ENCODE measurements around the gene FUT8. TPM values are rescaled to one million over a fixed set of nuclear protein-coding genes. Genes with fewer than 3 reads are reported as not detected.

The FUT8 gene
- total RNA-seq, 8 experiments from 2014 or later = 26.4 to 68.1 (median 30.7) TPM

DNA sequence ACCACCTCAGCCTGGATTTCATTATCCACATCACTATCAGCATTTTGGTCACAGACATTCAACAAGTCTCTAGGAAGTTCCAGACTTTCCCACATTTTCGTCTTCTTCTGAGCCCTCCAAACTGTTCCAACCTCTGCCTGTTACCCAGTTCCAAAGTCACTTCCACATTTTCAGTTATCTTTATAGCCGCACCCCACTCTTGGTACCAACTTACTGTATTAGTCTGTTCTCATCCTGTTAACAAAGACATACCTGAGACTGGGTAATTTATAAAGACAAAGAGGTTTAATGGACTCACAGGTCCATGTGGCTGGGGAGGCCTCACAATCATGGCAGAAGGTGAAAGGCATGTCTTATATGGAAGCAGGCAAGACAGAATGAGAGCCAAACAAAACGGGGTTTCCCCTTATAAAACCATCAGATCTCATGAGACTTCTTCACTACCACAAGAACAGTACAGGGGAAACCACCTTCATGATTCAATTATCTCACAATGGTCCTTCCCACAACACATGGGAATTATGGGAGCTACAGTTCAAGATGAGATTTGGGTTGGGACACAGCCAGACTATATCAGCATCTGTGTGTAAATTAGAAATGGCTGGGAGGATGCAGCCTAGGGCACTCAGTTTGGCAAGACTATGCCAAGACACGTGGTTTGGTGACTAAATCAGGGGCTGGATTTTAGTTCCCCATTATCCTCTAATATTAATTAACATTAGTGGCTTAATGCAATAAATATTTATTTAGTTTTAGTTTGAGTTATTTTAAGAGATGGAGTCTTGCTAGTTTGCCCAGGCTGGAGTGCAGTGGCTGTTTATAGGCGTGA is 16.2 kb upstream of the FUT8 start:
- ATAC-seq (replicated peaks in 6 of 8) = no peak
- no peaks in the 10 kb centered on the region for H3K4me1 ChIP-seq (replicated peaks in 1 of 2)
- WGBS, 10 experiments = 28 to 92% (median 77%) methylated on average over 1 to 4 of the region's 5 CpGs; no CpG with 5 or more reads in 1 of the 10 experiments
- no peak overlapping the region for H3K4me3 ChIP-seq
- in situ Hi-C loops (cut with MboI; ENCODE audit: low pct_unique_long_range_greater_than_20kb in 2 of 9, low sequenced_read_pairs in 9 of 9, unreplicated experiment in 9 of 9) = no loop called here
- H3K27ac ChIP-seq = no peak overlapping the region

DNA sequence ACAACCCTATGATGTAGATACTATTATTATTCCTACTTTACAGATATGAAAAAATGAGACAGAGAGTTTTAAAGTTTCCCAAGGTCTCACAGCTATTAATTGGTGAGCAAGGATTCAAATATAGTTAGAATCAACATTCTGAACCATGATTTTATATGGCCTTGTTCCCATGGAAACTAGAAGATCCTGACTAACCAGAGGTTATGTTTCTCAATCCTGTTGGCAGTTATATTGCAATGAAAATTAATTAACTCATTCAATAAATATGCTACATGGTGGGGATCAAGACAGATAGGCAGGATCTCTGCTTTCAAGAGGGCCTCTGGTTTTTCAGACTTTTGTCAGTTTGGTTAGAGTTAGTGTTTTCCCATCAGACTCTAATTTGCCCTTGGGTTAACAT is 9.3 kb upstream of the FUT8 start:
- Histone ChIP-seq H3K27ac (no peak overlapping the region), H3K4me3 (no peak overlapping the region), H3K4me1 (replicated peaks in 1 of 2) (no peaks in the 10 kb centered on the region)
- in situ Hi-C loops (cut with MboI; ENCODE audit: low pct_unique_long_range_greater_than_20kb in 2 of 9, low sequenced_read_pairs in 9 of 9, unreplicated experiment in 9 of 9) = loop anchor here in 6 of 9 experiments (25.0 kb wide), 4 partner anchors 216 to 559 kb away; no protein-coding TSS in a partner anchor
- no peak for ATAC-seq (replicated peaks in 6 of 8)

DNA sequence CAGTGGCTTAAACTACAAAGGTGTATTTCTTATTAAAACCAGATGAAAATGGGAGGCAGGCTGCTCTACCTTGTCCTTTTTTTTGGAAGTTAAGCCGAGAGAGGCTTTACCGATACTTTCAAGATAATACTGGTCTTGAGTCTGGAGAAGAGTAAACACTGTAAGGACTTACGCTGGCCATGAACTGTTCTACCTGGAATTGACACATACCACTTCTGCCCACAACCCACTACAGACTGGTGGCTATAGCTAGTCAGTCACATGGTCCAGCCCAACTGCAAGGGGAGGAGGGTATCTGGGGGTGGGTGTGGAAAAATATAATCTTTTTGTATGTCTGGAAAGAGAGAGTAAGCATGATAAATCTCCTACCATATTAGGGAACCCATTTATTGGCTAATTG is 4.4 kb upstream of the FUT8 start:
- Histone ChIP-seq H3K27ac (no peak overlapping the region), H3K4me1 (replicated peaks in 1 of 2) (no peaks in the 10 kb centered on the region), H3K4me3 (no peak overlapping the region)
- WGBS, 10 experiments = 73 to 100% (median 85%) methylated on average over 1 to 3 of the region's 3 CpGs; no CpG with 5 or more reads in 1 of the 10 experiments
- in situ Hi-C loops (cut with MboI; ENCODE audit: low pct_unique_long_range_greater_than_20kb in 2 of 9, low sequenced_read_pairs in 9 of 9, unreplicated experiment in 9 of 9) = loop anchor here in 6 of 9 experiments (25.0 kb wide), 4 partner anchors 221 to 554 kb away; no protein-coding TSS in a partner anchor
- ATAC-seq (replicated peaks in 6 of 8) = no peak

DNA sequence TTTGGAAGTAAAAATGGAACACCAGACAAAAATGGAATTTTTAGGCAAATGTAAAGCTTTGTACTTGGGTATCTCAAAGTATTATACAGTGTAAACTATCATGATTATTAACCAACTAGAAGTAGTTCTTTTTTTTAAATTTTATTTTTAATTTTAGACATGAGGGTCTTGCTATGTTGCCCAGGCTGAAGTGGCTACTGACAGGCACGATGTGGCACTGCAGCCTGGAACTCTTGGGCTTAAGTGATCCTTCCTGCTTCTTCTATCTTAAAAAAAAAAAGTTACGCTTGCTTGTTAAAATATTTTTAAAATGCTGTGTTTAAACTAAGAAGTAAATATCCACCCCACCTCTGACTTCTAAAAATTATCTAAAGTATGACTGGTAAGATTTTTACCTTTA is 1.9 kb upstream of the FUT8 start:
- Histone ChIP-seq H3K4me1 (replicated peaks in 1 of 2) (peaks cover 0 to 7% of the 10 kb centered on the region in 2 donors), H3K27ac (no peak overlapping the region), H3K4me3 (no peak overlapping the region)
- in situ Hi-C loops (cut with MboI; ENCODE audit: low pct_unique_long_range_greater_than_20kb in 2 of 9, low sequenced_read_pairs in 9 of 9, unreplicated experiment in 9 of 9) = loop anchor here in 6 of 9 experiments (25.0 kb wide), 4 partner anchors 223 to 552 kb away; no protein-coding TSS in a partner anchor
- WGBS, 10 experiments = 89 to 100% (median 98%) methylated on average over 1 to 2 of the region's 2 CpGs; no CpG with 5 or more reads in 2 of the 10 experiments
- no peak for ATAC-seq (replicated peaks in 6 of 8)

DNA sequence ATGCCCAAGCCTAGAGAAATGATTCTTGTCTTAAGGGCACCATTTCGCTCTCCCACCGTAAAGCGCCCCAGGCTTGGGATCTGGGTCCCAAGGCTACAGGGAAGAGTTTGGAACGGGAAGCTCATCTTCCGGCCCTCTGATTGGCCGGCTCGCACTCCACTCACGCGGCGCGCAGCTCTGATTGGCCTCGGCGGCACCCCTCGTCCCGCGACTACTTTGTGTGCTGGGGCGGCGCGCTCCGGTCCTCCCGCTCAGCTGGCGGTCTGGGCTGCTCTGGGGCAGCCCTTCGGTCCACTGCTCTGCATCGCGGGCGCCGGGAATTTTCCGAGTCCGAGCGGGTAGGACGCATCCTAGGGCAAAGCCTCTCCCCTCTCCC is 886 bp upstream of the FUT8 start:
- 0% methylated on average over 1 to 4 of the region's 31 CpGs; no CpG with 5 or more reads in 6 of the 10 experiments for WGBS, 10 experiments
- in situ Hi-C loops (cut with MboI; ENCODE audit: low pct_unique_long_range_greater_than_20kb in 2 of 9, low sequenced_read_pairs in 9 of 9, unreplicated experiment in 9 of 9) = loop anchor here in 6 of 9 experiments (25.0 kb wide), 4 partner anchors 224 to 551 kb away; no protein-coding TSS in a partner anchor

DNA sequence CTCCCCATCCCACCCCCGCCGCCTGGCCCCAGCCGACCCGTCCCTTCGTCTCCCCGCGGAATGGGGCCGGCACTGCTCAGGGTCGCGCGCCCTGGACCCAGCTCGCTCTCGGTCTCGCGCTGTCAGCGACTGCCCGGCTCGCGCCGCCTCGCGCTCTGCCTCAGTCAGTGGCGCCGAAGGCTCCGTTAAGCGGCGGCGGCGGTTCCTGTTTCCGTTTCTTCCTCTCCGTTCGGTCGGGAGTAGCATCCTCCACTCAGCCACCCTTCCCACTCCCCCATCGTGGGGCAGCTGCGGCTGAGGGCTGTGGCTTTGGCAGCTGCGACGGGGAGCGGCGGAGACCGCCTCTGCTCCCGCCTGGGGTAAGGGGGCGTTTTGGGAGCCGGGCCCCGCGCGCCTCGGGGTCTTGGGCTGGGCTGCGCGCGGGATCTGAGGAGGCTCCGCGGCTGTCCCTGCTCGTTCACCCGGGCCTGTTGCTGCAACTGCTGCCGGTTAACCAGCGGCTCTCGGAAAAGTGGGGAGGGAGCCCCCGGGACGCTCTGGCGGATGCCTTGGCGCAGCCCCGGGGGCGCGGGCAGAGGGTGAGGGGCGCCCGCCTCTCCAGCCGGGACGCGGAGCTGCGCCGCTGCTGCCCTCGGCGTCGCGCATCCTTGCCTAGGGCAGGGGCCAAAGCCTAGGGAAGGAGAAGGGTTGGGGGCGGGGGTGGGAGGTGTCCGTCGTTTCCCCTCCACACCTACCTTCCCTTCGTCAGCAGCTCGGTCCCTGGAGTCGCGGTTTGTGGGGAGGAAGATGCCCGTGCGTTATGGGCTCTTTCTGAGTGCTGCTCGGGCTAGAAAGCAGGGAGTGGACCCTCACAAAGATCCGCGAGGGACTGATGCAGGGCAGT is 567 bp downstream of the FUT8 start:
- Histone ChIP-seq H3K27ac (peak overlapping the region; percentile 52 to 75), H3K4me3 (peak overlapping the region; percentile 53 to 93 (median 73)), H3K4me1 (replicated peaks in 1 of 2) (peaks cover 0 to 7% of the 10 kb centered on the region in 2 donors)
- ATAC-seq (replicated peaks in 6 of 8) = peak; percentile 4 to 69 (median 62)
- in situ Hi-C loops (cut with MboI; ENCODE audit: low pct_unique_long_range_greater_than_20kb in 2 of 9, low sequenced_read_pairs in 9 of 9, unreplicated experiment in 9 of 9) = loop anchor here in 6 of 9 experiments (25.0 kb wide), 4 partner anchors 226 to 549 kb away; no protein-coding TSS in a partner anchor
- WGBS, 10 experiments = 0% methylated on average over 1 to 9 of the region's 87 CpGs; no CpG with 5 or more reads in 6 of the 10 experiments

More for the DNA sequence above, 886 bp upstream of the FUT8 start:
- peak overlapping the region; percentile 53 to 93 (median 73) for H3K4me3 ChIP-seq
- peak overlapping the region; percentile 52 to 75 for H3K27ac ChIP-seq
- peak; percentile 52 to 62 (median 60) for ATAC-seq (replicated peaks in 6 of 8)
- H3K4me1 ChIP-seq (replicated peaks in 1 of 2) = peaks cover 0 to 7% of the 10 kb centered on the region in 2 donors

DNA sequence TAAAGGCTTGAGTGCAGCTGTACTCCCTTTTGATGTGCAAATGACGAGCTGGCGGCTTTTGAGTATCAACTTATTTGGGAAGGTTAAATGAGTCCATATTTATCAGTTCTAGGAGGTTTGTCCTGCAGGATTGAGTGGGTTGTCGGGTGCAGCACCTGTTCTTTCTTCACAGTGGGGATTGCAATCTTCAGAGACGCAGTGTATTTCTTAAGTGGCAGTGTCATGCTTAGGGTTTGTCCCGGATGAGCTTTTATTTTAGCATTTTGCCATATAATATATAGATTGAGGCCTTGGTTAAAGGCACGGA is 1.2 kb downstream of the FUT8 start:
- ATAC-seq (replicated peaks in 6 of 8) = no peak
- H3K4me1 ChIP-seq (replicated peaks in 1 of 2) = peaks cover 0 to 7% of the 10 kb centered on the region in 2 donors
- in situ Hi-C loops (cut with MboI; ENCODE audit: low pct_unique_long_range_greater_than_20kb in 2 of 9, low sequenced_read_pairs in 9 of 9, unreplicated experiment in 9 of 9) = loop anchor here in 6 of 9 experiments (25.0 kb wide), 4 partner anchors 226 to 549 kb away; no protein-coding TSS in a partner anchor
- peak overlapping the region; percentile 52 to 75 for H3K27ac ChIP-seq
- peak overlapping the region; percentile 53 to 93 (median 73) for H3K4me3 ChIP-seq
- 0 to 7% (median 0%) methylated on average over 1 to 5 of the region's 6 CpGs; no CpG with 5 or more reads in 1 of the 10 experiments for WGBS, 10 experiments

DNA sequence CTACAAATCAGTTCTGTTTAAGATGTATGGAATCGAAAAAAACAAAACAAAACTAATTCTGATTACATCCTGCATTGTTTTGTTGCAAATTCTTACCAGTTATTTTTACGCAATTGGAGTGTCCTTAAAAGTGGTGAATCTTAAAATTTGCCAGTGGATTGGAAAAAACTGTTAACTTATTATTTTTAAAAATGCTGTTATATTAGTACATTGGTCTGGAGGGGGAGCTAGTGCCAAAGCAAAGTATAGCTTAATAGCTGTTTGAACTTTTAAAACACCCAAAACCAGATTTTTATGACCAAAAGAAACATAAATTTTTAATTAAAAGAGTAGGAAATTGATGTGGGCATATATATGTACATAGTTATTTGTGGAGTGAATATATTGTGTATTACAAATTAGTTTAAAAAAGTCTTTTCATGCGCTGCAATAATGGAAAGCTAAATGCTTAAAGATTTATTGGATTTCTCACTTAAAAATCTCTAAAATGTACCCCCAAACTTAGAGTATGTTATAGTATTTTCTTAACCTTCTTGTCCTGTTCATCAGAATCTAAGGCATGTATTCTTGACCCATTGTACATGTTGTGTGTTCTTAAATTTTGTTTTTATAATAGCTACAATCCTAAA is 2.5 kb downstream of the FUT8 start:
- 8 to 58% (median 27%) methylated on average over 2 to 3 of the region's 3 CpGs for WGBS, 10 experiments
- Histone ChIP-seq H3K27ac (no peak overlapping the region), H3K4me1 (replicated peaks in 1 of 2) (peaks cover 0 to 7% of the 10 kb centered on the region in 2 donors), H3K4me3 (peak overlapping the region in 1 of 5 donors; percentile 93)
- ATAC-seq (replicated peaks in 6 of 8) = no peak
- in situ Hi-C loops (cut with MboI; ENCODE audit: low pct_unique_long_range_greater_than_20kb in 2 of 9, low sequenced_read_pairs in 9 of 9, unreplicated experiment in 9 of 9) = loop anchor here in 6 of 9 experiments (25.0 kb wide), 4 partner anchors 228 to 547 kb away; no protein-coding TSS in a partner anchor

DNA sequence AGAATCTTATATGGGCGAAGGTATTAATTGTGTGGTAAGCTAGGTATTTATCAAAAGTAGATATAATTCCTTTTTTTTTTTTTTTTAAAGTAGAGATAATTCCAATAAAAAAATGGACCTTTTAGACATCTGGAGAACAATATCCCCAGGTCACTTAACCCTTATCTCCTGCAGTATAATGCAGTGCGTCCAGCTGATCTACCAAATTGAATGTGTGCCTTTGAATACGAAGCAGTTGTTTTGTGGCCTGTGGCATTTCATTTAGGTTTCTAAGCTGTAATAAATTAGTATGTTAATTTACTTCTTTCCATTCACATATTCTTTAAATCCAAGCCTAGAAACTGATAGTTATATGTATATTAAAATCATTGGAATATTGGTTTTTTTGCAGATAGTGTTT is 3.1 kb downstream of the FUT8 start:
- in situ Hi-C loops (cut with MboI; ENCODE audit: low pct_unique_long_range_greater_than_20kb in 2 of 9, low sequenced_read_pairs in 9 of 9, unreplicated experiment in 9 of 9) = loop anchor here in 6 of 9 experiments (25.0 kb wide), 4 partner anchors 228 to 547 kb away; no protein-coding TSS in a partner anchor
- Histone ChIP-seq H3K27ac (no peak overlapping the region), H3K4me3 (no peak overlapping the region), H3K4me1 (replicated peaks in 1 of 2) (peaks cover 0 to 7% of the 10 kb centered on the region in 2 donors)
- 15 to 81% (median 43%) methylated on average over 1 to 3 of the region's 3 CpGs for WGBS, 10 experiments
- ATAC-seq (replicated peaks in 6 of 8) = no peak

DNA sequence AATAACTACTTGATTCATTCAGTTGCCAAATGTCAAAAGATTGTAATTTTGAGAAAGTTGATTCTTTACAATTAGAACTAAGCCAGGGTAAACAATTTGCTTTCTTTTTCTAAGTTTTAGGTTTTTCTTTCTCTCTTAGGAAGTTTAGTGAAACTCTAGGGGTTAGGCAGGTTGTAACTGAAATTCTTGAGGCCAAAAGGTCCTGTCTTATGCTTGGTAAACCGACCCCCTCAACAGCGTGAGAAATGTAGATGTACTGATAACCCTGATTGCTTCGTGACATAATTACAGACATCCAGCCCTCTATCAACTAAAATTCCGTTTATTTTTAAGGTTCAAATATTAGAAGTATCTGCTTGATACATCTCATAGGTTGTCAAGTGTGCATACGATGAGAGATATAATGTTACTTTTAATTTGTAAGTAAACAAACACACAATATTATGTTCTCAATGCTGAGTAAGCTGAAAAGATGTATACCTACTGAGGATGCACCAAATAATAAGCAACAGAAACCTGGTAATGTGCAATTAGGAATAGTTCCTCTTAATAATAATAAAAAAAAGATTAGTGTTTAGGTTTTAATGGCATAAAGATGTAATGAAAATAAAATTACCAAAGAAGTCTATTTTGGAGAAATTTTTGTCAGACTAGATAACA is 7.2 kb downstream of the FUT8 start:
- in situ Hi-C loops (cut with MboI; ENCODE audit: low pct_unique_long_range_greater_than_20kb in 2 of 9, low sequenced_read_pairs in 9 of 9, unreplicated experiment in 9 of 9) = loop anchor here in 6 of 9 experiments (25.0 kb wide), 4 partner anchors 232 to 543 kb away; no protein-coding TSS in a partner anchor
- Histone ChIP-seq H3K27ac (no peak overlapping the region), H3K4me3 (no peak overlapping the region), H3K4me1 (replicated peaks in 1 of 2) (peaks cover 0 to 4% of the 10 kb centered on the region in 2 donors)
- ATAC-seq (replicated peaks in 6 of 8) = no peak
- WGBS, 10 experiments = 24 to 100% (median 88%) methylated on average over 2 to 5 of the region's 5 CpGs

DNA sequence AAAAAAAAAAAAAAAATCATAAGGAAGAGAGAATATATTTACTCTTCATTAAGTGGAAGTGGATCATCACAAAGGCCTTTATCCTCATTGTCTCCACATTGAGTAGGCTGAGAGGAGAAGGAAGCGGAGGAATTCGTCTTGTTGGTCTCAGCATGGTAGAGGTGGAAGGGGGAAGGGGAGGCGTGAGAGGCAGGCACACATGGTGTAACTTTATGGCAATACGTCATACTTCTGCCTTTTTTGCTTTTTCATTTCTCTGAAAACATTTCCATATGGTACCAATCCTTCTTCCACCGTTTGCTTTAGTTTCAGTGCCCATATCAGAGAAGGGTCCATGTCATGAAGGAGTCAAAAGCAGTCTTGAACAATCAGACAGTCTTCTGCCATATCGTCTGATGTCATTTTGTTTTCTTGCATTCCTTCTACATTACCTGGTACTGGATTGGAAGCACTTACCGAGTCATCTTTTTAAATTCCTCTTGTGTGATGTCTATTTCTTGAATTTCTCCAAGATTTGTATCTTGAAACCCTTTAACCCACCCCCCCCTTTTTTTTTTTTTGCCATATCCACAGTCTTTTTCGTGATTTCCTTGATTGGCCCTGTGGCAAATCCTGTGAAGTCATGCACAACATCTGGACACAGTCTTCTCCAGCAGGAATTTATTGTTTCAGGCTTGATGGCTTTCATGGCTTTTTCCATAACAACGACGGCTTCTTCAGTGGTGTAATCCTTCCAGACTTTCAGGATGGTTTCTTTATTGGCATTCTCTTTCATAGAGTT is 8.9 kb downstream of the FUT8 start:
- in situ Hi-C loops (cut with MboI; ENCODE audit: low pct_unique_long_range_greater_than_20kb in 2 of 9, low sequenced_read_pairs in 9 of 9, unreplicated experiment in 9 of 9) = loop anchor here in 6 of 9 experiments (25.0 kb wide), 4 partner anchors 234 to 541 kb away; no protein-coding TSS in a partner anchor
- peak in 1 of 8 experiments; percentile 15 for ATAC-seq (replicated peaks in 6 of 8)
- Histone ChIP-seq H3K4me1 (replicated peaks in 1 of 2) (no peaks in the 10 kb centered on the region), H3K27ac (no peak overlapping the region), H3K4me3 (no peak overlapping the region)
- WGBS, 10 experiments = 18 to 97% (median 77%) methylated on average over 3 to 10 of the region's 10 CpGs
